PC-3 (cell line): Measurements from ENCODE around the gene FGR. TPM values are rescaled to one million over a fixed set of nuclear protein-coding genes. Genes with fewer than 3 reads are reported as not detected.

Source experiments
- ATAC-seq: fragments of 200-7000 bp; cut with Tn5 transposase; 2 replicates; pipeline ENCODE4 v1.9.1; 2020; ENCODE audit warnings: mild to moderate bottlenecking, moderate library complexity
- BruUV-seq: library from RNA; stranded (reverse); fragments of 400-500 nt; replicated peaks from 2 replicates; lab custom pipeline; 2021; lab: Mats Ljungman, UMichigan
- CTCF ChIA-PET: fragments of 300-600 bp; sonication (Branson Sonifier 250); formaldehyde crosslinking; loops from one replicate; lab custom pipeline; 2022; ENCODE audit warnings: antibody characterized with exemption; lab: Charles Lee
- POLR2A ChIA-PET: fragments of 300-600 bp; sonication (Branson Sonifier 250); formaldehyde crosslinking; loops from one replicate; lab custom pipeline; 2022; ENCODE audit warnings: antibody characterized with exemption; ENCODE audit not compliant: unreplicated experiment; lab: Charles Lee
- DNase-seq: peaks from one replicate; pipeline ENCODE4 v3.0.0-alpha.2; 2015
- H2AFZ ChIP-seq: fragments of 300-600 bp; sonication (generic); 2 replicates; pipeline ENCODE4 v1.6.0; 2016; ENCODE audit warnings: antibody characterized with exemption, low read length
- H3F3A ChIP-seq: fragments of 300-600 bp; sonication (generic); one replicate; pipeline ENCODE4 v1.6.0; 2017; ENCODE audit warnings: antibody characterized with exemption, low read length, control low read depth, mild to moderate bottlenecking; ENCODE audit not compliant: unreplicated experiment
- H3K27ac ChIP-seq: fragments of 300-600 bp; sonication (generic); 2 replicates; pipeline ENCODE4 v1.5.1; 2016; ENCODE audit warnings: mild to moderate bottlenecking, low read length
- H3K27me3 ChIP-seq: fragments of 300-600 bp; sonication (generic); 2 replicates; pipeline ENCODE4 v1.6.1; 2016; ENCODE audit warnings: low read length, mixed read lengths
- H3K36me3 ChIP-seq: fragments of 300-600 bp; sonication (generic); 2 replicates; pipeline ENCODE4 v1.6.1; 2016; ENCODE audit warnings: low read depth, mixed run types, low read length, mixed read lengths
- H3K4me1 ChIP-seq: fragments of 300-600 bp; sonication (generic); 2 replicates; pipeline ENCODE4 v1.5.1; 2016; ENCODE audit warnings: low read length; ENCODE audit not compliant: insufficient read depth
- H3K4me2 ChIP-seq: fragments of 300-600 bp; sonication (generic); 2 replicates; pipeline ENCODE4 v1.6.0; 2016; ENCODE audit warnings: low read length
- H3K4me3 ChIP-seq: fragments of 300-600 bp; sonication (generic); 2 replicates; pipeline ENCODE4 v1.5.1; 2016; ENCODE audit warnings: mild to moderate bottlenecking, low read length, mixed read lengths
- H3K79me2 ChIP-seq: fragments of 300-600 bp; sonication (generic); 2 replicates; pipeline ENCODE4 v1.6.1; 2017; ENCODE audit warnings: low read length, mixed read lengths
- H3K9ac ChIP-seq: fragments of 300-600 bp; sonication (generic); 2 replicates; pipeline ENCODE4 v1.6.0; 2016; ENCODE audit warnings: mild to moderate bottlenecking, low read length
- H3K9me2 ChIP-seq: fragments of 300-600 bp; sonication (generic); replicated peaks from 2 replicates; pipeline ENCODE4 v1.6.1; 2016; ENCODE audit warnings: mixed run types, low read length, mixed read lengths
- H3K9me3 ChIP-seq: fragments of 300-600 bp; sonication (generic); 2 replicates; pipeline ENCODE4 v1.6.1; 2016; ENCODE audit warnings: low read length, mixed read lengths
- H4K20me1 ChIP-seq: fragments of 300-600 bp; sonication (generic); 2 replicates; pipeline ENCODE4 v1.6.1; 2016; ENCODE audit warnings: low read length, mixed read lengths
- EZH2 ChIP-seq: fragments of 300-600 bp; sonication (generic); IDR thresholded peaks from one replicate; pipeline ENCODE4 v1.6.1; 2017; ENCODE audit warnings: antibody characterized with exemption, mild to moderate bottlenecking, low read length; ENCODE audit not compliant: unreplicated experiment
- EZH2phosphoT487 ChIP-seq: fragments of 300-600 bp; sonication (generic); IDR thresholded peaks from 2 replicates; pipeline ENCODE4 v1.6.1; 2018; ENCODE audit warnings: mild to moderate bottlenecking, antibody characterized with exemption, low read length, borderline replicate concordance
- intact Hi-C: fragments of 100-400 bp; cut with micrococcal nuclease; formaldehyde crosslinking; loops from 2 replicates; pipeline ENCODE4 v1.9.0; 2023
- total RNA-seq: library from RNA; depleted of rRNA; stranded (reverse); fragments of >200 nt; gene quantifications from 2 replicates; pipeline ENCODE4 v1.2.3, GENCODE V29; 2014
- TF ChIP-seq, protein P1 (sequence below): fragments of 300-600 bp; sonication (generic); conservative IDR thresholded peaks from 2 replicates; pipeline ENCODE4 v1.5.1; 2017; ENCODE audit warnings: antibody characterized with exemption, low read depth, mild to moderate bottlenecking, low read length

Gene FGR
- total RNA-seq, 1 experiment from 2014 or later = not detected

- H3K4me1 ChIP-seq = peaks cover 30% of the 10 kb centered on the region
- ATAC-seq (peak; percentile 86), DNase-seq (peak; percentile 97)
- intact Hi-C loops = loop anchor here (5.0 kb wide), 1 partner anchor 46 kb away; no protein-coding TSS in a partner anchor
- H4K20me1 ChIP-seq = no peaks in the 10 kb centered on the region
- H3K36me3 ChIP-seq = peaks cover 4% of the 10 kb centered on the region; the same call in 1 of the 2 replicates
- peak overlapping the region; percentile 39 for H3K27ac ChIP-seq
- no peak overlapping the region for H2AFZ ChIP-seq
- H3K9ac ChIP-seq = peak overlapping the region; percentile 54
- H3K9me2 ChIP-seq = no peaks in the 10 kb centered on the region
- POLR2A ChIA-PET = interaction anchor here (0.6 kb wide), 1 partner anchor 143 kb away, joined by 6 read pairs; no protein-coding TSS in a partner anchor
- H3K4me2 ChIP-seq = peak overlapping the region; percentile 82
- BruUV-seq = no TSS peak
- TF ChIP-seq, protein P1, sequence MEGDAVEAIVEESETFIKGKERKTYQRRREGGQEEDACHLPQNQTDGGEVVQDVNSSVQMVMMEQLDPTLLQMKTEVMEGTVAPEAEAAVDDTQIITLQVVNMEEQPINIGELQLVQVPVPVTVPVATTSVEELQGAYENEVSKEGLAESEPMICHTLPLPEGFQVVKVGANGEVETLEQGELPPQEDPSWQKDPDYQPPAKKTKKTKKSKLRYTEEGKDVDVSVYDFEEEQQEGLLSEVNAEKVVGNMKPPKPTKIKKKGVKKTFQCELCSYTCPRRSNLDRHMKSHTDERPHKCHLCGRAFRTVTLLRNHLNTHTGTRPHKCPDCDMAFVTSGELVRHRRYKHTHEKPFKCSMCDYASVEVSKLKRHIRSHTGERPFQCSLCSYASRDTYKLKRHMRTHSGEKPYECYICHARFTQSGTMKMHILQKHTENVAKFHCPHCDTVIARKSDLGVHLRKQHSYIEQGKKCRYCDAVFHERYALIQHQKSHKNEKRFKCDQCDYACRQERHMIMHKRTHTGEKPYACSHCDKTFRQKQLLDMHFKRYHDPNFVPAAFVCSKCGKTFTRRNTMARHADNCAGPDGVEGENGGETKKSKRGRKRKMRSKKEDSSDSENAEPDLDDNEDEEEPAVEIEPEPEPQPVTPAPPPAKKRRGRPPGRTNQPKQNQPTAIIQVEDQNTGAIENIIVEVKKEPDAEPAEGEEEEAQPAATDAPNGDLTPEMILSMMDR = peak; percentile 78
- no peak for TF ChIP-seq EZH2phosphoT487
- TF ChIP-seq EZH2 = no peak
- H3K79me2 ChIP-seq = peaks cover 87% of the 10 kb centered on the region
- H3K9me3 ChIP-seq = no peaks in the 10 kb centered on the region
- no peaks in the 10 kb centered on the region for H3K27me3 ChIP-seq
- peaks cover 13% of the 10 kb centered on the region for H3F3A ChIP-seq
- H3K4me3 ChIP-seq = peak overlapping the region; percentile 52; the same call in 1 of the 2 replicates
- CTCF ChIA-PET = interaction anchor here (1.5 kb wide), 1 partner anchor 11 kb away, joined by 19 read pairs; no protein-coding TSS in a partner anchor
These were observed 66.5 kb downstream of the FGR start for GRCh38 chr1:27568300-27569087.

DNA sequence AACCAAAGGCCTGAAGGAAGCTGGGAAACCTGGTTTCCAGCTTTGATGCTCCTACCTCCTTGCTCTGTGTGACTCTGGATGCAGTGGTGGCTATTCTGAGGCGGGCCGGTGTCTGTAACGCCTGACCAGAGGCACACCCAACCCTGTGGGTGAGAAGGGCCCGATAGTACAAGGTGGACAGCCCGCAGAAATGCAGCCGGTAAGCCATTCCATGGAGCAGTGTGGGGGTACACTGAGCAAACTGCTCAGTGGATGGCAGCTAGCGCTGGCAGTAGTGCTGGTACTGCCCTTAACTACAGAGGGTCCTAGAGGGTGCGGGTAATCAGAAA, 67.0 kb downstream of the FGR start:
- H4K20me1 ChIP-seq = no peaks in the 10 kb centered on the region
- H3F3A ChIP-seq = peaks cover 13% of the 10 kb centered on the region
- ChIA-PET POLR2A (no interaction called here), CTCF (interaction anchor here (1.5 kb wide), 1 partner anchor 11 kb away, joined by 19 read pairs; no protein-coding TSS in a partner anchor)
- H3K4me3 ChIP-seq = peak overlapping the region; percentile 45; the same call in 1 of the 2 replicates
- DNase-seq (no peak), ATAC-seq (no peak)
- H3K27me3 ChIP-seq = no peaks in the 10 kb centered on the region
- BruUV-seq = TSS peak; percentile 67
- H3K9ac ChIP-seq = peak overlapping the region; percentile 54
- intact Hi-C loops = loop anchor here (5.0 kb wide), 1 partner anchor 46 kb away; no protein-coding TSS in a partner anchor
- no peaks in the 10 kb centered on the region for H3K9me3 ChIP-seq
- no peaks in the 10 kb centered on the region for H3K9me2 ChIP-seq
- H3K4me2 ChIP-seq = peak overlapping the region; percentile 82
- H3K36me3 ChIP-seq = peaks cover 4% of the 10 kb centered on the region; the same call in 1 of the 2 replicates
- peaks cover 87% of the 10 kb centered on the region for H3K79me2 ChIP-seq
- peak overlapping the region; percentile 39 for H3K27ac ChIP-seq
- TF ChIP-seq, protein P1 = no peak
- TF ChIP-seq EZH2phosphoT487 (no peak), EZH2 (no peak)
- H3K4me1 ChIP-seq = peaks cover 36% of the 10 kb centered on the region
- no peak overlapping the region for H2AFZ ChIP-seq
